Stimulated activated CD4-positive, alpha-beta T cell treated with anti-CD3 and anti-CD28 coated beads, Interleukin-1b, Interleukin-23, amount 100 ng/mL, for 48 hours (primary cell): ENCODE results near the gene TUBD1.
"Not testable (repeated sequence)": the region's sequence is repeated elsewhere in the genome, so short reads cannot be mapped to it uniquely, and the experiment has no call there.

Experiments used
- DNase-seq: peaks from one replicate; pipeline ENCODE4 v3.0.0-alpha.2; 2020

Gene TUBD1

GRCh38 chr17:59842901-59843652 is 49.7 kb downstream of the TUBD1 start:
- peak; percentile 82 for DNase-seq

- not testable (repeated sequence) for DNase-seq
Measured at GRCh38 chr17:59841882-59842263, 50.9 kb downstream of the TUBD1 start.

- DNase-seq, result not testable (repeated sequence)
Measured at GRCh38 chr17:59841091-59841881, 51.5 kb downstream of the TUBD1 start.

GRCh38 chr17:59840329-59841090 is 52.2 kb downstream of the TUBD1 start:
- DNase-seq, result no peak

- DNase-seq, result no peak
Measured at GRCh38 chr17:59839651-59840328, 53.0 kb downstream of the TUBD1 start.

- DNase-seq, result peak; percentile 47
Measured at GRCh38 chr17:59838052-59838916, 54.5 kb downstream of the TUBD1 start.

- DNase-seq, result peak; percentile 76
Measured at GRCh38 chr17:59837308-59838051, 55.3 kb downstream of the TUBD1 start.

GRCh38 chr17:59832883-59833379 is 59.8 kb downstream of the TUBD1 start:
- no peak for DNase-seq

- no peak for DNase-seq
Measured at GRCh38 chr17:59830846-59831486, 61.8 kb downstream of the TUBD1 start.

GRCh38 chr17:59830007-59830630 is 62.6 kb downstream of the TUBD1 start:
- DNase-seq, result peak; percentile 64

- DNase-seq, result peak; percentile 60
Measured at GRCh38 chr17:59829217-59830006, 63.3 kb downstream of the TUBD1 start.

GRCh38 chr17:59828819-59829216 is 63.9 kb downstream of the TUBD1 start:
- peak; percentile 57 for DNase-seq

- no peak for DNase-seq
Measured at GRCh38 chr17:59828478-59828760, 64.3 kb downstream of the TUBD1 start.

- no peak for DNase-seq
Measured at GRCh38 chr17:59827721-59828477, 64.8 kb downstream of the TUBD1 start.

- no peak for DNase-seq
Measured at GRCh38 chr17:59826706-59827453, 65.9 kb downstream of the TUBD1 start.

- peak; percentile 63 for DNase-seq
Measured at GRCh38 chr17:59825533-59826322, 67.0 kb downstream of the TUBD1 start.

GRCh38 chr17:59815965-59816364 is 76.8 kb downstream of the TUBD1 start:
- no peak for DNase-seq
